Endodermal cell (in vitro differentiated cells): ENCODE data around the gene CTU2. TPM values are rescaled to one million over a fixed set of nuclear protein-coding genes. Genes with fewer than 3 reads are reported as not detected.

Experiments
- DNase-seq: peaks from one replicate; pipeline ENCODE4 v3.0.0-alpha.2; 2017
- H3K27ac ChIP-seq: 2 replicates; pipeline ENCODE4 v1.5.1; 2013; ENCODE audit warnings: mild to moderate bottlenecking, low read depth, low read length, moderate library complexity
- H3K27me3 ChIP-seq: 2 replicates; pipeline ENCODE4 v1.6.1; 2013; ENCODE audit warnings: mild to moderate bottlenecking, low read length, moderate library complexity; ENCODE audit not compliant: insufficient read depth, control insufficient read depth, poor library complexity, severe bottlenecking
- H3K36me3 ChIP-seq: 2 replicates; pipeline ENCODE4 v1.7.0; 2013; ENCODE audit warnings: mild to moderate bottlenecking, low read length, moderate library complexity; ENCODE audit not compliant: control insufficient read depth, insufficient read depth
- H3K4me1 ChIP-seq: one replicate; pipeline ENCODE4 v1.7.0; 2013; ENCODE audit warnings: low read length; ENCODE audit not compliant: control insufficient read depth, insufficient read depth
- H3K4me3 ChIP-seq: 2 replicates; pipeline ENCODE4 v1.5.1; 2013; ENCODE audit warnings: mild to moderate bottlenecking, low read length, moderate library complexity
- H3K9ac ChIP-seq: 2 replicates; pipeline ENCODE4 v1.6.1; 2013; ENCODE audit warnings: mild to moderate bottlenecking, low read length, moderate library complexity; ENCODE audit not compliant: poor library complexity, severe bottlenecking; ENCODE audit errors: extremely low read depth
- H3K9me3 ChIP-seq: 2 replicates; pipeline ENCODE4 v1.6.1; 2013; ENCODE audit warnings: mild to moderate bottlenecking, low read length, moderate library complexity; ENCODE audit not compliant: control insufficient read depth
- H3K27ac Mint-ChIP-seq: 2 replicates; pipeline ENCODE4 v1.8.0; 2020; ENCODE audit warnings: mixed read lengths
- H3K27me3 Mint-ChIP-seq: 2 replicates; pipeline ENCODE4 v1.8.0; 2021; ENCODE audit warnings: mild to moderate bottlenecking, mixed read lengths; ENCODE audit not compliant: insufficient read depth
- H3K36me3 Mint-ChIP-seq: 2 replicates; pipeline ENCODE4 v1.8.0; 2020; ENCODE audit warnings: low read depth, mixed read lengths
- H3K4me1 Mint-ChIP-seq: 2 replicates; pipeline ENCODE4 v1.8.0; 2020; ENCODE audit warnings: mixed read lengths
- H3K4me3 Mint-ChIP-seq: 2 replicates; pipeline ENCODE4 v1.8.0; 2020; ENCODE audit warnings: mild to moderate bottlenecking, moderate library complexity, mixed read lengths
- H3K9me3 Mint-ChIP-seq: 2 replicates; pipeline ENCODE4 v1.8.0; 2020; ENCODE audit warnings: mild to moderate bottlenecking, mixed read lengths
- WGBS, 2 experiments: methylation state at CpG; one replicate each; pipeline versions ENCODE4 v1.1.5 to v1.1.7; 2013; ENCODE audit warnings: missing lambda C conversion rate in 2 of 2, mixed read lengths in 1 of 2; ENCODE audit not compliant: insufficient coverage in 1 of 2, insufficient read length in 1 of 2; 5-methylcytosine and 5-hydroxymethylcytosine counted together
- total RNA-seq, 2 donors: library from RNA; stranded (reverse); fragmentation: NEBNext Ultra II Directional in 1 of 2; extraction: Animal tissue kit (Norgen Biotek cat#: 25700) in 1 of 2; gene quantifications; 2 replicates in 1 of 2; 3 replicates in 1 of 2; pipeline ENCODE4 v1.2.1, GENCODE V29; 2021
- TF ChIP-seq, protein P1 (sequence below): fragments of 200-600 bp; sonication (generic); conservative IDR thresholded peaks from 2 replicates; pipeline ENCODE4 v1.5.0; 2021; ENCODE audit warnings: antibody characterized with exemption, mild to moderate bottlenecking

The CTU2 gene
- total RNA-seq, 2 donors from 2014 or later: 16.7 to 24.3 TPM

- Histone ChIP-seq H3K4me1 (no peaks in the 10 kb centered on the region), H3K9ac (no peak overlapping the region), H3K9me3 (no peaks in the 10 kb centered on the region), H3K27ac (no peak overlapping the region), H3K27me3 (no peaks in the 10 kb centered on the region), H3K4me3 (no peak overlapping the region), H3K36me3 (peaks cover 15% of the 10 kb centered on the region)
- DNase-seq: no peak
- WGBS, 2 experiments: 97 to 99% methylated on average over 17 to 19 of the region's 19 CpGs
- H3K4me3 Mint-ChIP-seq: no peak overlapping the region
- peaks cover 28% of the 10 kb centered on the region for H3K36me3 Mint-ChIP-seq
- no peak overlapping the region for H3K27ac Mint-ChIP-seq
- H3K9me3 Mint-ChIP-seq: no peaks in the 10 kb centered on the region
- no peaks in the 10 kb centered on the region for H3K27me3 Mint-ChIP-seq
- TF ChIP-seq, protein P1, sequence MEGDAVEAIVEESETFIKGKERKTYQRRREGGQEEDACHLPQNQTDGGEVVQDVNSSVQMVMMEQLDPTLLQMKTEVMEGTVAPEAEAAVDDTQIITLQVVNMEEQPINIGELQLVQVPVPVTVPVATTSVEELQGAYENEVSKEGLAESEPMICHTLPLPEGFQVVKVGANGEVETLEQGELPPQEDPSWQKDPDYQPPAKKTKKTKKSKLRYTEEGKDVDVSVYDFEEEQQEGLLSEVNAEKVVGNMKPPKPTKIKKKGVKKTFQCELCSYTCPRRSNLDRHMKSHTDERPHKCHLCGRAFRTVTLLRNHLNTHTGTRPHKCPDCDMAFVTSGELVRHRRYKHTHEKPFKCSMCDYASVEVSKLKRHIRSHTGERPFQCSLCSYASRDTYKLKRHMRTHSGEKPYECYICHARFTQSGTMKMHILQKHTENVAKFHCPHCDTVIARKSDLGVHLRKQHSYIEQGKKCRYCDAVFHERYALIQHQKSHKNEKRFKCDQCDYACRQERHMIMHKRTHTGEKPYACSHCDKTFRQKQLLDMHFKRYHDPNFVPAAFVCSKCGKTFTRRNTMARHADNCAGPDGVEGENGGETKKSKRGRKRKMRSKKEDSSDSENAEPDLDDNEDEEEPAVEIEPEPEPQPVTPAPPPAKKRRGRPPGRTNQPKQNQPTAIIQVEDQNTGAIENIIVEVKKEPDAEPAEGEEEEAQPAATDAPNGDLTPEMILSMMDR: no peak
- no peaks in the 10 kb centered on the region for H3K4me1 Mint-ChIP-seq
These were observed 13.6 kb downstream of the CTU2 start for GRCh38 chr16:88719933-88720296.

DNA sequence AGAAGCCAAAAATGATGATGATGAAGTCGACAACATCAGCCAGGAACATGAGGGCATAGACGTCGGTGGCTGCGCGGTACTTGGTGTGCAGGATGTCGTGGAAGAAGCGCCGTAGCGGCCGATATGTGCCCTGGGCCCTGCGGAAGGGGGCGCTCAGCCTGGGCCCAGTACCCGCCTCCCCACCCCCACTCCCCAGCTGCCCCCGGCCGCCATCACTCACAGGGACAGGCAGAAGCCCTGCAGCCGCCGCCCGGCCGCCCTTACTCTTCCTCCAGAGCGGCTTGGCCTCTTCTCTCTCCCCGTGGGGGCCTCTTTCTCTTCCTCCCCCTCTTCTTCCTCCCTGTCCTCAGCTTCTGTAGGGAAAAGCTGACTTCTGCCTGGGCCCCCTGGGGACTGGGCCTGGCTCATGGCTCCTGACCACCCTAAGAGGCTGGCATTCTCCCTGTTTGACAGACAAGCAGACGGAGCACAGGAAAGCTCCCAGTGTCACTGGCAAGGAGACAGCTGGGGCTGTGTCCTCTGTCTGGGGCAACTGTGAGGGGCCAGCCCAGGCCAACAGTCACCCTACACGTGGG is 14.2 kb downstream of the CTU2 start:
- WGBS, 2 experiments: 93 to 100% methylated on average over 4 to 21 of the region's 23 CpGs
- no peak overlapping the region for H3K27ac ChIP-seq
- H3K27ac Mint-ChIP-seq: no peak overlapping the region

GRCh38 chr16:88721236-88721635 is 14.9 kb downstream of the CTU2 start:
- H3K4me1 ChIP-seq: no peaks in the 10 kb centered on the region
- Mint-ChIP-seq H3K4me3 (no peak overlapping the region), H3K27me3 (no peaks in the 10 kb centered on the region), H3K4me1 (no peaks in the 10 kb centered on the region), H3K9me3 (no peaks in the 10 kb centered on the region), H3K36me3 (peaks cover 30% of the 10 kb centered on the region), H3K27ac (no peak overlapping the region)
- no peak for DNase-seq
- TF ChIP-seq, protein P1: no peak
- WGBS, 2 experiments: 93 to 98% methylated on average over 12 to 17 of the region's 17 CpGs
- H3K9ac ChIP-seq: no peak overlapping the region
- H3K9me3 ChIP-seq: no peaks in the 10 kb centered on the region
- H3K27me3 ChIP-seq: no peaks in the 10 kb centered on the region
- no peak overlapping the region for H3K27ac ChIP-seq
- no peak overlapping the region for H3K4me3 ChIP-seq
- peaks cover 15% of the 10 kb centered on the region for H3K36me3 ChIP-seq

More for the DNA sequence above, 14.2 kb downstream of the CTU2 start:
- Mint-ChIP-seq H3K4me3 (no peak overlapping the region), H3K4me1 (no peaks in the 10 kb centered on the region), H3K27me3 (no peaks in the 10 kb centered on the region), H3K9me3 (no peaks in the 10 kb centered on the region), H3K36me3 (peaks cover 28% of the 10 kb centered on the region)
- no peaks in the 10 kb centered on the region for H3K9me3 ChIP-seq
- TF ChIP-seq, protein P1: no peak
- H3K4me1 ChIP-seq: no peaks in the 10 kb centered on the region
- H3K36me3 ChIP-seq: peaks cover 15% of the 10 kb centered on the region
- no peak for DNase-seq
- H3K27me3 ChIP-seq: no peaks in the 10 kb centered on the region
- H3K4me3 ChIP-seq: no peak overlapping the region
- no peak overlapping the region for H3K9ac ChIP-seq
